H7 (cell line): ENCODE data around the gene NDUFS6. TPM values are rescaled to one million over a fixed set of nuclear protein-coding genes. Genes with fewer than 3 reads are reported as not detected.

ENCODE experiments used
- DNase-seq: peaks from one replicate; pipeline ENCODE4 v3.0.0; 2012
- H3K27me3 ChIP-seq: 2 replicates; pipeline ENCODE4 v1.6.0; 2011; ENCODE audit warnings: mild to moderate bottlenecking, low read length; ENCODE audit not compliant: control insufficient read depth, insufficient read depth
- H3K36me3 ChIP-seq: replicated peaks from 2 replicates; pipeline ENCODE4 v1.5.1; 2011; ENCODE audit warnings: low read length; ENCODE audit not compliant: control insufficient read depth, insufficient read depth
- H3K4me3 ChIP-seq: 2 replicates; pipeline ENCODE4 v1.5.1; 2011; ENCODE audit warnings: low read depth, mild to moderate bottlenecking, control low read depth, low read length, moderate library complexity; ENCODE audit not compliant: insufficient read depth
- total RNA-seq: library from RNA; depleted of rRNA; stranded (reverse); fragments of >200 nt; shearing (Covaris generic); gene quantifications from 2 replicates; pipeline ENCODE4 v1.2.3, GENCODE V29; 2014

Gene NDUFS6
- total RNA-seq, 1 experiment from 2014 or later: 51.9 TPM

- Histone ChIP-seq H3K36me3 (no peaks in the 10 kb centered on the region), H3K4me3 (no peak overlapping the region), H3K27me3 (no peaks in the 10 kb centered on the region)
- peak; percentile 35 for DNase-seq
Measured at GRCh38 chr5:1762121-1762882, 38.9 kb upstream of the NDUFS6 start.

- no peaks in the 10 kb centered on the region for H3K36me3 ChIP-seq
- H3K27me3 ChIP-seq: no peaks in the 10 kb centered on the region
- no peak for DNase-seq
- no peak overlapping the region for H3K4me3 ChIP-seq
Measured at GRCh38 chr5:1762883-1763547, 38.2 kb upstream of the NDUFS6 start.

GRCh38 chr5:1763548-1763911 is 37.7 kb upstream of the NDUFS6 start:
- H3K27me3 ChIP-seq: no peaks in the 10 kb centered on the region
- no peaks in the 10 kb centered on the region for H3K36me3 ChIP-seq
- no peak overlapping the region for H3K4me3 ChIP-seq
- DNase-seq: peak; percentile 91

- H3K27me3 ChIP-seq: no peaks in the 10 kb centered on the region
- H3K4me3 ChIP-seq: no peak overlapping the region
- peak; percentile 61 for DNase-seq
- H3K36me3 ChIP-seq: no peaks in the 10 kb centered on the region
Measured at GRCh38 chr5:1763960-1764605, 37.1 kb upstream of the NDUFS6 start.

- H3K36me3 ChIP-seq: no peaks in the 10 kb centered on the region
- H3K27me3 ChIP-seq: no peaks in the 10 kb centered on the region
- H3K4me3 ChIP-seq: no peak overlapping the region
- no peak for DNase-seq
Measured at GRCh38 chr5:1764606-1764960, 36.6 kb upstream of the NDUFS6 start.

- peak; percentile 61 for DNase-seq
- H3K4me3 ChIP-seq: no peak overlapping the region
- H3K27me3 ChIP-seq: no peaks in the 10 kb centered on the region
- no peaks in the 10 kb centered on the region for H3K36me3 ChIP-seq
Measured at GRCh38 chr5:1765141-1765879, 35.9 kb upstream of the NDUFS6 start.

- Histone ChIP-seq H3K4me3 (no peak overlapping the region), H3K27me3 (no peaks in the 10 kb centered on the region), H3K36me3 (no peaks in the 10 kb centered on the region)
- no peak for DNase-seq
Measured at GRCh38 chr5:1765880-1766235, 35.3 kb upstream of the NDUFS6 start.

GRCh38 chr5:1767524-1768282 is 33.5 kb upstream of the NDUFS6 start:
- DNase-seq: peak; percentile 51
- Histone ChIP-seq H3K36me3 (no peaks in the 10 kb centered on the region), H3K27me3 (no peaks in the 10 kb centered on the region), H3K4me3 (no peak overlapping the region)

- Histone ChIP-seq H3K27me3 (no peaks in the 10 kb centered on the region), H3K36me3 (no peaks in the 10 kb centered on the region), H3K4me3 (no peak overlapping the region)
- DNase-seq: peak; percentile 48
Measured at GRCh38 chr5:1768283-1769000, 32.8 kb upstream of the NDUFS6 start.

- Histone ChIP-seq H3K27me3 (no peaks in the 10 kb centered on the region), H3K4me3 (no peak overlapping the region), H3K36me3 (no peaks in the 10 kb centered on the region)
- DNase-seq: peak; percentile 67
Measured at GRCh38 chr5:1769017-1769640, 32.1 kb upstream of the NDUFS6 start.

GRCh38 chr5:1769752-1770442 is 31.3 kb upstream of the NDUFS6 start:
- H3K27me3 ChIP-seq: no peaks in the 10 kb centered on the region
- no peaks in the 10 kb centered on the region for H3K36me3 ChIP-seq
- DNase-seq: peak; percentile 54
- no peak overlapping the region for H3K4me3 ChIP-seq

GRCh38 chr5:1770443-1770802 is 30.8 kb upstream of the NDUFS6 start:
- H3K36me3 ChIP-seq: no peaks in the 10 kb centered on the region
- no peak for DNase-seq
- H3K27me3 ChIP-seq: no peaks in the 10 kb centered on the region
- H3K4me3 ChIP-seq: no peak overlapping the region
